SK-N-MC (cell line): ENCODE results near the gene METTL24.
"Not testable (repeated sequence)": the region's sequence is repeated elsewhere in the genome, so short reads cannot be mapped to it uniquely, and the experiment has no call there.

Experiments
- DNase-seq: peaks from one replicate; pipeline ENCODE4 v3.0.0-alpha.2; 2011; ENCODE audit warnings: low read depth, low spot score
- H3K27ac ChIP-seq: fragments of 200-600 bp; sonication (generic); 2 replicates; pipeline ENCODE4 v1.5.1; 2016; ENCODE audit warnings: mixed run types
- H3K36me3 ChIP-seq: fragments of 200-600 bp; sonication (generic); 2 replicates; pipeline ENCODE4 v1.6.1; 2017; ENCODE audit warnings: antibody characterized with exemption, low read length, mixed read lengths; ENCODE audit not compliant: insufficient read depth
- H3K4me3 ChIP-seq: fragments of 200-600 bp; sonication (generic); 2 replicates; pipeline ENCODE4 v1.5.1; 2016
- H3K9ac ChIP-seq: fragments of 200-600 bp; sonication (generic); 2 replicates; pipeline ENCODE4 v1.8.0; 2017; ENCODE audit warnings: mixed run types, mixed read lengths; ENCODE audit not compliant: insufficient read length
- H3K9me3 ChIP-seq: fragments of 200-600 bp; sonication (generic); 2 replicates; pipeline ENCODE4 v1.6.1; 2017; ENCODE audit warnings: low read depth, mild to moderate bottlenecking, antibody characterized with exemption, low read length, moderate library complexity, mixed read lengths
- EZH2 ChIP-seq: fragments of 200-600 bp; sonication (generic); IDR thresholded peaks from one replicate; pipeline ENCODE4 v1.6.1; 2017; ENCODE audit warnings: antibody characterized with exemption
- FOXP2 ChIP-seq: optimal IDR thresholded peaks from 2 replicates; pipeline ENCODE3; 2011; ENCODE audit warnings: mild to moderate bottlenecking, moderate library complexity; ENCODE audit not compliant: insufficient read depth; ENCODE audit errors: extremely low read length, control extremely low read depth
- POLR2AphosphoS5 ChIP-seq: IDR thresholded peaks from 2 replicates; pipeline ENCODE4 v1.6.1; 2012; ENCODE audit warnings: mild to moderate bottlenecking, low read depth, low read length, borderline replicate concordance

METTL24 gene

DNA sequence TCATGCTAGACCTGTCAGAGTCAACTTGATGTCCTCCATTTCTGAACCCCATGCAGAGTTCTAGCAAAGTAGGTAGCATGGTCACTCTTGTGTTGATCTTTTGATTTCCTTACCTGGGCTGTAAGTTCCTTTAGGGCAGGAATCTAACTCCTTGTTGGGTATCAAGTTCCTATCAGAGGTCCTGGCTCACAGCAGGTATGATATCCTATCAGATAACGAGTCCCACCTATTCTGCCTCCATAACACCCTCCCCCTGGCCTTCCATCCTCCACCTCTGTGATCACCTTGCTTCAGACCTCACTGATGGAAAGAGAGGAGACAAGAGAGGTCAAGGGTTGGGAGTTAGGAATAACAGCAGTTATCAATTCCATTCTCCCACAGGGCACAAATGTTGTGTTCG, 101.8 kb downstream of the METTL24 start:
- H3K9me3 ChIP-seq = no peaks in the 10 kb centered on the region
- no peak for DNase-seq
- no peak overlapping the region for H3K27ac ChIP-seq
- no peak for TF ChIP-seq FOXP2
- TF ChIP-seq EZH2 = no peak
- TF ChIP-seq POLR2AphosphoS5 = no peak
- H3K9ac ChIP-seq = no peak overlapping the region
- no peak overlapping the region for H3K4me3 ChIP-seq
- H3K36me3 ChIP-seq = no peaks in the 10 kb centered on the region

- Histone ChIP-seq H3K36me3 (no peaks in the 10 kb centered on the region), H3K9me3 (no peaks in the 10 kb centered on the region), H3K4me3 (no peak overlapping the region), H3K27ac (no peak overlapping the region), H3K9ac (no peak overlapping the region)
- TF ChIP-seq EZH2 (no peak), FOXP2 (no peak), POLR2AphosphoS5 (no peak)
- no peak for DNase-seq
These were observed 102.9 kb downstream of the METTL24 start for GRCh38 chr6:110255211-110255750.

- no peak overlapping the region for H3K27ac ChIP-seq
- no peak overlapping the region for H3K4me3 ChIP-seq
- TF ChIP-seq POLR2AphosphoS5 = no peak
- TF ChIP-seq EZH2 = no peak
- no peak for TF ChIP-seq FOXP2
- no peaks in the 10 kb centered on the region for H3K9me3 ChIP-seq
- no peak overlapping the region for H3K9ac ChIP-seq
- no peaks in the 10 kb centered on the region for H3K36me3 ChIP-seq
- no peak for DNase-seq
These were observed 107.3 kb downstream of the METTL24 start for GRCh38 chr6:110250838-110251237.

- Histone ChIP-seq H3K4me3 (no peak overlapping the region), H3K9me3 (no peaks in the 10 kb centered on the region), H3K36me3 (no peaks in the 10 kb centered on the region), H3K27ac (no peak overlapping the region), H3K9ac (no peak overlapping the region)
- TF ChIP-seq FOXP2 (no peak), EZH2 (no peak), POLR2AphosphoS5 (no peak)
- DNase-seq = no peak
These were observed 108.1 kb downstream of the METTL24 start for GRCh38 chr6:110250058-110250457.

DNA sequence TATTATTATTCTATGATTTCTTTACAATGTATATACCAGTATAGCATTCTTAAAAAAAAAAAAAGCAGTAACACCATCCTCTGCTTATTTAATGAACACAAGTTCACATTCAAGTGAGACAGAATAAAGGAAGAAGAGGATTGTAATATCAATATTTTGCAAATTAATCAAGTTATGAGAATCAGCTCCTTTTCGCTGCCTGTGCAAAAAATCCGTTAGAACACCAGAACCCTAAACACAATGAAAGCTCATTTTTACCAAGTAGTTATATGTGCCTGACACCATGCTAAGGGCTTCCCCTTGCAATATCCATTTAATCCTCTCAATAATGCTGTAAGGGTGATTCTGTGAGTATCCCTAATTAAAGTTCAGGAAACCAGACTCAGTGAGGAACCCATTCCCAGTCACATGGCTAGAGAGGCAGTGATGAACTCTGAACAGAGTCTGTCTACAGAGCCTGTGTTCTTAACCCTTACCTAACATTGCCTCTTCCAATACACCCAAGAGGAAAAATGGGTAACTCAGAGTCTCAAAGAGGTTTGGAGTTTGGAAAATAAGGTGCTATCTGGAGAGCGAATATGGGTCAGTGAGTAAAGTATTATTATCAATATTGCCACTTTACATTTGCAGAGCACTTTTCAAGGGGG, 111.1 kb downstream of the METTL24 start:
- Histone ChIP-seq H3K9ac (no peak overlapping the region), H3K36me3 (no peaks in the 10 kb centered on the region), H3K27ac (peak overlapping the region; percentile 22; the same call in 1 of the 2 replicates), H3K9me3 (no peaks in the 10 kb centered on the region), H3K4me3 (no peak overlapping the region)
- no peak for TF ChIP-seq EZH2
- no peak for TF ChIP-seq POLR2AphosphoS5
- no peak for TF ChIP-seq FOXP2
- no peak for DNase-seq

DNA sequence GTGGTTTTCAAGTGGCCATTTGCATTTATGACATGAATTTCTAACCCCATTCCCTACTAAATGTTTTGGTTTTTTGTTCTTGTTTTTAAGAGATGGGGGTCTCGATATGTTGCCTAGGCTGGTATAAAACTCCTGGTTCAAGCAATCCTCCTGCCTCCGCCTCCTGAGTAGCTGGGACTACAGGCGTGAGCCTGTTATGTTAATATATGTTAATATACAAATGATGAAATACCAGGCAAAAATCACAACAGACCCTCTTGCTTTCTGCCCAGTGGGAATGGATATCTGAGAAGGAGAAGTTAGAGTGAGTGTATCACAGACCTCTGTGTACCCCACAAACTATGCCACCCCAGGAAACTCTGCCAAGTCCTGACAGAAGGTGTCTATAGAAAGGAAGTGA, 111.8 kb downstream of the METTL24 start:
- DNase-seq = no peak
- Histone ChIP-seq H3K36me3 (no peaks in the 10 kb centered on the region), H3K4me3 (no peak overlapping the region), H3K9ac (peak overlapping the region; percentile 54), H3K27ac (peak overlapping the region; percentile 82), H3K9me3 (no peaks in the 10 kb centered on the region)
- no peak for TF ChIP-seq EZH2

GRCh38 chr6:110244621-110245020, 113.5 kb downstream of the METTL24 start:
- not testable (repeated sequence) for DNase-seq, H3K9me3 ChIP-seq, H3K4me3 ChIP-seq, H3K27ac ChIP-seq, H3K9ac ChIP-seq, H3K36me3 ChIP-seq

DNA sequence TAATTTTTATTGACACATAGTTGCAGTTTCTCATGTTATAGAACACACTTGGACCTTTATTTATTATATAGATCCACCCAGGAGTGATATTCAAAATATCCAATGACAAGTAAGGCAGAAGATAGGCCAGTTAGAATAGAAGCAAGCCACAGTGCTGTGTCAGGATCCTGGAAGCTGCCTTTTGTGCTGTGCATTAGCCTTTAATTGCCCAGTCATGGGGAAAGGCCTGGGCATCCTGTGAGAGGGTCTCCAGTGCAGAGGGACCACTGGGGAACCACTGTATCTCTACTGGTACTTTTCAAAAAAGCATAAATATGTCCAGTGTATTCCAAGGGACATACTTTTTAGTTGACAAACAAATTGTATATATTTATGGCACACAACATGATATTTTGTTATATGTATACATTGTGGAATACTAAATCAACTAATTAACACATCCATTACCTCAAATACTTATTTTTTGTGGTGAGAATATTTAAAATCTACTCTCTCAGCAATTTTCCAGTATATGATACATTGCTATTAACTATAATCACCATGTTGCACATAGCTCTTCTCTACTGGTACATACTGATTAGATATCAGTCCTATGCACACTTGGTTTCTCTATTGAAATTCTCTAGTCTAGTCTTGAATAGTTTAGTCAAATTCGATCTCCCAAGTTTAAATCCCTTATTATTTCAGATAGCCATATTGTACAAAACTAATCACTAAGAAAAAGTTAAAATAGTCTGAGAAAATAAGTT, 118.4 kb downstream of the METTL24 start:
- Histone ChIP-seq H3K4me3 (no peak overlapping the region), H3K9ac (no peak overlapping the region), H3K9me3 (no peaks in the 10 kb centered on the region), H3K36me3 (peaks cover 19% of the 10 kb centered on the region), H3K27ac (no peak overlapping the region)
- TF ChIP-seq FOXP2 (no peak), POLR2AphosphoS5 (no peak), EZH2 (no peak)
- no peak for DNase-seq

DNA sequence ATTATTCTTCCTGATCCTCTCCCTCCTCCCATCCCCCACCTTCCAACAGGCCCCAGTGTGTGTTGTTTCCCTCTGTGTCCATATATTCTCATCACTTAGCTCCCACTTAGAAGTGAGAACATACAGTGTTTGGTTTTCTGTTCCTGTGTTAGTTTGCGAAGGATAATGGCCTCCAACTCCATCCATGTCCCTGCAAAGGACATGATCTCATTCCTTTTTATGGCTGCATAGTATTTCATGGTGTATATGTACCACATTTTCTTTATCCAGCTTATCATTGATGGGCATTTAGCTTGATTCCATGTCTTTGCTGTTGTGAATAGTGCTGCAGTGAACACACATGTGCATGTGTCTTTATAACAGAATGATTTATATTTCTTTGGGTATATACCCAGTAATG, 122.1 kb downstream of the METTL24 start:
- not testable (repeated sequence) for H3K9ac ChIP-seq, DNase-seq, H3K27ac ChIP-seq, H3K9me3 ChIP-seq, H3K4me3 ChIP-seq
- peaks cover 19% of the 10 kb centered on the region for H3K36me3 ChIP-seq
